GM18519 (cell line): Measurements from ENCODE around the gene CDH8.

ENCODE experiments used
- ATAC-seq: cut with Tn5 transposase; IDR thresholded peaks from one replicate; pipeline ENCODE4 v1.9.1; 2021; ENCODE audit warnings: mild to moderate bottlenecking, moderate library complexity; ENCODE audit not compliant: unreplicated experiment, low FRiP score

Gene CDH8

GRCh38 chr16:62036101-62036801 is at the start of gene CDH8:
TSS of gene CDH8 (minus strand) at chr16:62036438. CDS start at chr16:62021403, 15,035 bp downstream.
- ATAC-seq: no peak

GRCh38 chr16:62079236-62079635 is 43.0 kb upstream of the CDH8 start:
- ATAC-seq: no peak

- ATAC-seq: no peak
These were observed 41.8 kb upstream of the CDH8 start for GRCh38 chr16:62077998-62078397.

GRCh38 chr16:62076886-62077285 is 40.6 kb upstream of the CDH8 start:
- ATAC-seq: no peak

GRCh38 chr16:62068747-62069146 is 32.5 kb upstream of the CDH8 start:
- ATAC-seq: no peak

GRCh38 chr16:62067981-62068380 is 31.7 kb upstream of the CDH8 start:
- no peak for ATAC-seq

GRCh38 chr16:62067182-62067581 is 30.9 kb upstream of the CDH8 start:
- no peak for ATAC-seq

- ATAC-seq: no peak
These were observed 30.5 kb upstream of the CDH8 start for GRCh38 chr16:62066747-62067146.

- no peak for ATAC-seq
These were observed 27.9 kb upstream of the CDH8 start for GRCh38 chr16:62064173-62064572.

- no peak for ATAC-seq
These were observed 23.9 kb upstream of the CDH8 start for GRCh38 chr16:62060089-62060488.

GRCh38 chr16:62059527-62059926 is 23.3 kb upstream of the CDH8 start:
- ATAC-seq: no peak

GRCh38 chr16:62058412-62058811 is 22.2 kb upstream of the CDH8 start:
- no peak for ATAC-seq

- no peak for ATAC-seq
These were observed 15.7 kb upstream of the CDH8 start for GRCh38 chr16:62051942-62052341.

- no peak for ATAC-seq
These were observed 14.6 kb upstream of the CDH8 start for GRCh38 chr16:62050793-62051192.

- no peak for ATAC-seq
These were observed 10.6 kb upstream of the CDH8 start for GRCh38 chr16:62046801-62047200.

GRCh38 chr16:62041401-62041800 is 5.2 kb upstream of the CDH8 start:
- no peak for ATAC-seq

- no peak for ATAC-seq
These were observed 2.4 kb upstream of the CDH8 start for GRCh38 chr16:62038646-62039045.

GRCh38 chr16:62038225-62038624 is 2.0 kb upstream of the CDH8 start:
- ATAC-seq: no peak

GRCh38 chr16:62036802-62037135 is 531 bp upstream of the CDH8 start:
- ATAC-seq: no peak

GRCh38 chr16:62035115-62036092 is 834 bp downstream of the CDH8 start:
- no peak for ATAC-seq

GRCh38 chr16:62034231-62035114 is 1.8 kb downstream of the CDH8 start:
- ATAC-seq: no peak
